GM21717 (cell line): ENCODE results near the gene BCL6B.
"Not testable (repeated sequence)": the region's sequence is repeated elsewhere in the genome, so short reads cannot be mapped to it uniquely, and the experiment has no call there.

Source experiments
- ATAC-seq: cut with Tn5 transposase; IDR thresholded peaks from one replicate; pipeline ENCODE4 v1.9.1; 2021; ENCODE audit warnings: mild to moderate bottlenecking, moderate library complexity; ENCODE audit not compliant: unreplicated experiment

BCL6B gene

DNA sequence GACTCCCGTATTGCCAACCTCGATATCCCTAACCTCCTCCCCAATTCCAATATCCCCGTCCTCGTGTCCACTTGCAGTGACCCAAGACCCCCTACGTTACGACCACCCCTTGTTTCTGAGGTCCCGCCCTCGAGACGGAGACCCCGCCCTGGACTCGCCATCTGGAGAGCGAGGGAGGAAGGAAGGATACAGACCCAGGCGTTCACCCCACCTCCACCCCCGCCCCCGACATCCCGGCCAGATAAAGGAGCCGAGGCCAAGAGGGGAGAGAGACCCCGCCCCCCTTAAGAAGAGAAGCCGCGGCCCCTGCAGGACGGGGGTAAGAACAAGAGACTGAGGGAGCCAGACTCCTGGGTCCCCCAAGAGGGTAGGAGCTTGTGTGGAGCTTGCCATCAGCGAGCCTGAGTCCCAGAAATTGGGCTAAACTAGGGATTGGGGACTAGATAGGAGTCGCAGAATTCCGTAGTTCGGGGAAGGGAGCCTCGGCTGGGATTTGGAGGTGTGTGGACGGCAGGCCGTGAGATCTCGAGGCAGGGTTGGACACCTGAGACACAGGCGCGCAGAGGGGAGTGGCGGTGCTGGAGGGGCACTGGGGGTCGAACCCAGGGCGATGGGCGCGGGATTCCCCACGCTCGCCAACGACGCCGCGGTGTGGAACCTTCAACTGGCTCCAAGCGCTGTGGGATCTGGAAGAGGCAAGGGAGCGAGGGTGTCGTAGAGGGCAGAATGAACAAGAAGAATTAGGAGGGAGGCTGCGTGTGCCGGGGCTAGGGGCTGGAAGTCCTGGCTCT lies at the start of gene BCL6B:
BCL6B (plus strand) TSS at position 270 of the 791 bp plus-strand sequence. CDS start 622 bp downstream, outside the sequence.
- no peak for ATAC-seq

GRCh38 chr17:6979440-6979839 lies 43.4 kb upstream of the BCL6B start:
- not testable (repeated sequence) for ATAC-seq

- no peak for ATAC-seq
These were observed 41.4 kb upstream of the BCL6B start for GRCh38 chr17:6981426-6981825.

DNA sequence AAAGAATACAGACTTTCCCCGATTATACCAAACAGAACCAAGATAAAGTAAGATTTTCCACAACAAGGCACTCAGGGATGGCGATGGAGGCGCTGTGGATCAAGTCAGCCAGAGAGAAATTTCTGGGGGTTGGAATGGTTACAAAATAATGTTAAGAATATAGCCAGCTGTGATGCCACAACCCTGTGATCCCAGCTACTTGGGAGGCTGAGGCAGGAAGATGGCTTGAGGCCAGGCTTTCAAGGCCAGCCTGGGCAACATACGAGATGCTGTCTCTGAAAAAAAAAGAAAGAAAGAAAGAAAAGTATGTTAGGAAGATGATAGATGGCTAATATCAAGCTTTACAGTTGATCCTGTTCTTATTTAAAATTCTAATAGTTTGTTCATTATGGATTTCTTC lies 37.6 kb upstream of the BCL6B start:
- no peak for ATAC-seq

DNA sequence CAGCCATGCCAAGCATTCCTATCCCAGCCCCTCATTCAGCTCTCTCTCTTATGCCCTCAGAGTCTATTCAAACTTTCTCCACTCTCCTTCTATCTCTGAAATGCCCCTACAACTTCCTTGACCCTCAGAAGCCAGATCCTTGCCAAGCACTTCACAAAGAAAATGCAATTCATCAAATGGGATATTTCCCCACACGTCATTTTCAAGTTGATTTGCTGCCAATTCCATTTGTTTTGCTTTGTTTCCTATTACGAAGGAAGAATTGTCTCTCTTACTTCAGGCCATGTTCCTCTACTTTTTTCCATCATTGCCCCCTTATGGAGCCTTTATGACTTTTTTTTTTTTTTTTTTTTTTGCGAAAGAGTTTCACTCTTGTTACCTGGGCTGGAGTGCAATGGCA lies 36.2 kb upstream of the BCL6B start:
- ATAC-seq, result no peak

DNA sequence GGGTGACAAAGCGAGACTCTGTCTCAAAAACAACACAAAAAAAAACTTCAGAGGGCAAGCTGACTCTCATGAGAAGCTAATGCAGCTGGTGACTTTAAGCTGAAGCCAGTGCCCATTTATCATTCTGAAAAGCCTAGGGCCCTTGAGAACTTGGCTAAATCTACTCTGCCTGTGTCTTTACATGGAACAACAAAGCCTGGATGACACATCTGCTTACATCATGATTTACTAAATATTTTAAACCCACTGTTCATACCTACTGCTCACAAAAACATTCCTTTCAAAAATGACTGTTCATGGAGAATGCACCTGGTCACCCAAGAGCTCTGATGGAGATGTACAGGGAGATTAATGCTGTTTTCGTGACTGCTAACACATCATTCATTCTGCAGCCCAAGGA lies 33.1 kb upstream of the BCL6B start:
- no peak for ATAC-seq

DNA sequence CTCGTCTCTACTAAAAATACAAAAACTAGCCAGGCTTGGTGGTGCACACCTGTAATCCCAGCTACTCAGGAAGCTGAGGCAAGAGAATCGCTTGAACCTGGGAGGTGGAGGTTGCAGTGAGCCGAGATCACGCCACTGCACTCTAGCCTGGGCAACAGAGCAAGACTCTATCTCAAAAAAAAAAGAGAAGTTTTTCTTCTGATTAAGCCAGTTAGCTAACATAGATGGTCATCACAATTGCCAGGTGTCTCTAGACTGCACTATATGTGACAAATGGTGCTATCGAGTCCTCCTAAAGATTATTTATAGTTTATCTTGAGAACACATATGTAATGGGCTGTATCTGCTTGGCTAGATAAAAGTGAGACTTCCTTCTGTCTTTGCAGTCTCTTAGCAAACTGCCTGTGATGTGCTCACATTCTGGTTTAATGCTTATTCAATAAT lies 29.2 kb upstream of the BCL6B start:
- not testable (repeated sequence) for ATAC-seq

- no peak for ATAC-seq
These were observed 28.7 kb upstream of the BCL6B start for GRCh38 chr17:6994118-6994598.

- ATAC-seq, result no peak
These were observed 28.1 kb upstream of the BCL6B start for GRCh38 chr17:6994666-6995256.

GRCh38 chr17:6995500-6996255 lies 27.2 kb upstream of the BCL6B start, which contains the start of gene ALOX12:
ALOX12 (plus strand) TSS chr17:6996049; CDS start chr17:6996118, 69 bp downstream.
- no peak for ATAC-seq

DNA sequence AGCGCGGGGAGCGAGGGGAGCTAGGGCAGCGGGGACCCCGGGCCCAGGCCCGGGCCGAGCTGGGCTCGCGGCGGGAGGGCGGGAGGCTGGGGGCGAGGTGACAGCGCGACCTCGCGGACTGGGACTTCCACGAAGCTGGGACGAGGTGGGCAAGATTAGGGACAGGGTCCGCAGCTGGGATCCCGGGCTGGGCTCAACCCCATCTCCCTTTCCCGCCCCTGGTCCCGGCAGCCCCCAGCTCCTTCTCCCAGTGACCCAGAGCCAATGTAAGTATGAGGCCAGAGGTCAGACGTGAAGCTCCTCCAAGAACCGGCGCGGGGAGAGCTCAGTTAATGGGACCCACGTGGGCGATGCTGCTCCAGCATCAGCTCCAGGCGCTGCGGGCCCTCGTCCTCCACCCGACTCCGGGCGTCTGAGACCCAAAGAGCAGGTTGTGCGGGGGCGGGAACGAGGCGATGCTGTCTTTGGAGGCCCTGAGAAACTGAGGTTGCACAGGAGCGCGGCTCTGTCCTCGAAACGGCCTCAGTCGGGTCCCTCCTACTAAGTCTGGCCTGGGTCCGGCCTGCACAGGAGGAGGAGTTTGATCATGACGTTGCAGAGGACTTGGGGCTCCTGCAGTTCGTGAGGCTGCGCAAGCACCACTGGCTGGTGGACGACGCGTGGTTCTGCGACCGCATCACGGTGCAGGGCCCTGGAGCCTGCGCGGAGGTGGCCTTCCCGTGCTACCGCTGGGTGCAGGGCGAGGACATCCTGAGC lies 26.4 kb upstream of the BCL6B start:
- no peak for ATAC-seq

- ATAC-seq, result no peak
These were observed 25.7 kb upstream of the BCL6B start for GRCh38 chr17:6997171-6997570.

GRCh38 chr17:6998855-6999508 lies 23.9 kb upstream of the BCL6B start:
- no peak for ATAC-seq

DNA sequence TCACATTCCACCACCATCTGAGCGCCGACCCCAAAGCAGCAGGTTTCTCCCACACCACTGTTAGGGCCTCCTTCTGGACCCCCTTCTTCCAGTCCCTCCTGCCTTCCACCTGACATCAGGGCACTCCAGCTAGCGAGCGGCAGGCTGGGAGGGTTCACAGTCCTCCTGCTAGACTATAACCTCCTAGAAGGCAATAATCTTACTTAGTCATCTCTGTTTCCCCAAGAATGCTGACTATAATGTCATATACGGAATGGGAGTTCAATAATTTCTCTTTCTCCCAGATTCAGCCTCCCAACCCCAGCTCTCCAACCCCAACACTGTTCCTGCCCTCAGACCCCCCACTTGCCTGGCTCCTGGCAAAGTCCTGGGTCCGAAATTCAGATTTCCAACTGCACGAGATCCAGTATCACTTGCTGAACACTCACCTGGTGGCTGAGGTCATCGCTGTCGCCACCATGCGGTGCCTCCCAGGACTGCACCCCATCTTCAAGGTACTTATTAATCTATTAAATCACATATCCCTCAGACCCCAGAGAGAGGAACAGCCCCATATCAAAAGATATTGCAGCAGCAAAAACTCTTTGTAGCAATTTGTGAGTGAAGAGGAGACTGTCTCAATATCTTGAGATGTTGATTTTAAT lies 21.4 kb upstream of the BCL6B start:
- ATAC-seq, result no peak

DNA sequence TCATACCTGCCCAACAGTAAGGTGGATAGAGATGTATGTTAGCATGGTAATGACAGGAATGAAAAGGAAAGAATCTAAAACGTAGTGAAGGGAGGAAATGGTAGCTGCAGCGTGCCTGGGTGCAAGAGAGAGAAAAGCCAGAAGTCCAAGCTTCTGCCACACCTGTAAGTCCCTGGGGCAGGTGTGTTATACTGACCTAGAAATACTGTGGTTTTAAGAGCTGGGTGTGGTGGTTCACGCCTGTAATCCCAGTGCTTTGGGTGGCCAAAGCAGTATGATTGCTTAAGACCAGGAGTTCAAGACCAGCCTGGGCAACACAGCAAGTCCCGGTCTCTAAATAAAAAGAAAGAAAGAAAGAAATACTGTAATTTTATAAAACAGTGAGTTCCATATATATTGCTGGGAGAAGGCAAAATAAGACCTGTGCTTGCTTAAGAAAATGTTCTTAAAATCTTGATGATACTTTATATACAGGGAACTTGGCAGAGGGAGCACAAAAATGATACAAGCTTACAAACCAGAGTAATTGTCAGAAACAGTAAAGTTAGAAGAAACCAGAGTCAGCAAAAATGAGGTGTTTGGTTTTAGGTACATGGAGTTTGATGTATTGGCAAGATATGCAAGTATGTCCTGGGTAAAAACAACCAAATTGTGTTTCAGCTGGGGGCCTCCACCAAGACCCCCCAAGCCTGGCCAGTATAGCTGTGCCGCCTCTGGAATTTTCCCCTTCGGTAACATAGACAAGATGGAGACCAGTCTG lies 20.4 kb upstream of the BCL6B start:
- ATAC-seq, result no peak

GRCh38 chr17:7003745-7004144 lies 19.1 kb upstream of the BCL6B start:
- no peak for ATAC-seq

DNA sequence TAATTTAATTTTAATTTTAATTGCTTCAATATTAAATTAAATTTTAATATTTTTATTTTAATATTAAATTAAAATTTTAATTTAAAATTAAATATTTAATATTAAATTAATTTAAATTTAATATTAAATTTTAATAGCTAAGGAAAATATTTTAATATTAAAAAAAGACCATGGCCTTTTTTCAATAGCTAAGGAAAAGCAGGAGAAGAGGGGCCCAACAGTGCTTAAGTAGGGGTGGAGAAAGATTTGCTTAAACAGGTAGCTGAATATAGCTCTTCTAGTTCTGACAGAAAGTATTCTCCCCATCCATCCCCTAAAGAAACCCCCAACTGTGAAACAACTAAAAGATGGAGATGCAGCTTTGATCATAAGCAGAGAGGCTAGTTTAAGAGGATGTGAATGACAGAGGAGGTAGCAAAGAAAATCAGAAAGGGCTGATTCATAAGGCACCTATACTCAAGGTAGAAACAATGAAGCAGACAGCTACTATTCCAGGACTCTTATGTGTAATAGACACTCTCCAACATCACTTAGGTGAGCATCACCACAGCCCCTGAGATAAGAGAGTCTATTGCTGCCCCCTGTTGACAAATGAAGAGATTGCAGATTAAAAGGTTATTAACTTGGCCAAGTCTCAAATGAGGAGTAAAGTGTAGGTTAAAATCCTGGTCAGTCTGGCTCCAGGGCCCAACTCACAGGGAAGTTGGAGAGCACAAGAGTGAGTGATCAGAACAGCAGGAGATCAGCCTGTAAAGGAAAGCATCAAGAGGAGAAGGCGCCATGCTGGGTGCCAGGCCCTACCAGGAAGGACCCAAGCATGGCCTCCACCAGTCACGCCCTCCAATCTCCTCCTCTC lies 18.2 kb upstream of the BCL6B start:
- peak; percentile 46 for ATAC-seq

DNA sequence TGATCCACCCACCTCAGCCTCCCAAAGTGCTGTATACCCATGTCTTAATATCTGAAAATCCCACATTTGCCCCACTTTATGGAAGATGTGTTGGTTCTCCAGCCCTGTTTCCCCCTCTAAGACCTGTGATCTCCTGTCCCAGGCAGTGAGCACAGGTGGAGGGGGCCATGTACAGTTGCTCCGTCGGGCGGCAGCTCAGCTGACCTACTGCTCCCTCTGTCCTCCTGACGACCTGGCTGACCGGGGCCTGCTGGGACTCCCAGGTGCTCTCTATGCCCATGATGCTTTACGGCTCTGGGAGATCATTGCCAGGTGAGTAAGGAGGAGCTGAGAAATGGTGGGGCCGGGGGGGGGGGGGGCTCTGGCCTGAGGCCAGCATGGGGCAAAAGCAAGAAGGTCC lies 17.1 kb upstream of the BCL6B start:
- ATAC-seq, result no peak
